ENCODE results near the gene PPM1H.

PPM1H gene

DNA sequence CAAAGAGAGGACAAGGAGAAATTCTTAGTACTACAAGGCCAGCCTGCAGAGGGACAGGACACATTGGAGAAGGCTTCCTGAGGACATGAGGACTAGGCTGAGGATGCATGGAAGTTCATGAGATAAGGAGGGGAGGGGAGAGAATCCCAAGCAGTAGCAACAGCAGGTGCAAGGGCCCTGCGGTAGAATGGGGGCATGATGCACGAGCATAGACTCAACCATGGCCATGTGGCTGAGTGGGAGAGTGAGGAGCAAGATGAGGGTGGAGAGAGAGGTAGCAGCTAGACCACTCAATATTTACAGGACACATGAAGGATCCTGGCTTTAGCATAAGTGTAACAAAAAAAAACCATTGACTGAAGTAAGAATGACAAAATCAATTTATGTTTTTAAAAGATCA lies 128.1 kb downstream of the PPM1H start:
- DNase-seq (ENCODE audit: low read depth), result no peak
- TF ChIP-seq, protein P1, sequence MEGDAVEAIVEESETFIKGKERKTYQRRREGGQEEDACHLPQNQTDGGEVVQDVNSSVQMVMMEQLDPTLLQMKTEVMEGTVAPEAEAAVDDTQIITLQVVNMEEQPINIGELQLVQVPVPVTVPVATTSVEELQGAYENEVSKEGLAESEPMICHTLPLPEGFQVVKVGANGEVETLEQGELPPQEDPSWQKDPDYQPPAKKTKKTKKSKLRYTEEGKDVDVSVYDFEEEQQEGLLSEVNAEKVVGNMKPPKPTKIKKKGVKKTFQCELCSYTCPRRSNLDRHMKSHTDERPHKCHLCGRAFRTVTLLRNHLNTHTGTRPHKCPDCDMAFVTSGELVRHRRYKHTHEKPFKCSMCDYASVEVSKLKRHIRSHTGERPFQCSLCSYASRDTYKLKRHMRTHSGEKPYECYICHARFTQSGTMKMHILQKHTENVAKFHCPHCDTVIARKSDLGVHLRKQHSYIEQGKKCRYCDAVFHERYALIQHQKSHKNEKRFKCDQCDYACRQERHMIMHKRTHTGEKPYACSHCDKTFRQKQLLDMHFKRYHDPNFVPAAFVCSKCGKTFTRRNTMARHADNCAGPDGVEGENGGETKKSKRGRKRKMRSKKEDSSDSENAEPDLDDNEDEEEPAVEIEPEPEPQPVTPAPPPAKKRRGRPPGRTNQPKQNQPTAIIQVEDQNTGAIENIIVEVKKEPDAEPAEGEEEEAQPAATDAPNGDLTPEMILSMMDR (IDR thresholded peaks at IDR 0.05; ENCODE audit: low read depth, low read length), result no peak
- TF ChIP-seq MYC (IDR thresholded peaks at IDR 0.05; ENCODE audit: low read depth, low read length), result no peak
- TF ChIP-seq MAX (IDR thresholded peaks at IDR 0.05; ENCODE audit: low read depth, low read length), result no peak
- H3K4me3 ChIP-seq (ENCODE audit: low read depth, low read length), result no peak overlapping the region

DNA sequence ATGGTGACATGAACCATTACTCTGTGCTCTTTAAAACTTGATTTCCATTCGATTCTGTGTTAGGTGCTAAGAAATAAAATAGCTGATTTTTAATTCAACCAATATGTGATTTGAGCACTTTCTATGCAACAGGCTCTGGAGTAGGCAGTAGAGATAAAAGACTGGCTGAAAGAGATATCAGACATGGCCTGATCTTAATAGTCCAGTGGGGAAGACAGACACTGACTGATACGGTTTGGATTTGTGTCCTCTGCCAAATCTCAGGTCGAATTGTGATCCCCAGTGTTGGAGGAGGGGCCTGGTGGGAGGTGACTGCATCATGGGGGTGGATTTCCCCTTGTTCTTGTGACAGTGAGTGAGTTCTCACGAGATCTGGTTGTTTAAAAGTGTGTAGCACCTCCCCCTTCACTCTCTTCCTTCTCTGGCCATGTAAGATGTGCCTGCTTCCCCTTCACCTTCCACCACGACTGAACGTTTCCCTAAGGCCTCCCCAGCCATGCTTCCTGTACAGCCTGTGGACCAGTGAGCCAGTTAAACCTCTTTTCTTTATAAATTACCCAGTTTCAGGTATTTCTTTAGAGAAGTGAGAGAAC lies 128.6 kb downstream of the PPM1H start:
- H3K4me3 ChIP-seq (ENCODE audit: low read depth, low read length), result no peak overlapping the region
- TF ChIP-seq MAX (IDR thresholded peaks at IDR 0.05; ENCODE audit: low read depth, low read length), result no peak
- TF ChIP-seq MYC (IDR thresholded peaks at IDR 0.05; ENCODE audit: low read depth, low read length), result no peak
- TF ChIP-seq, protein P1 (IDR thresholded peaks at IDR 0.05; ENCODE audit: low read depth, low read length), result no peak
- TF ChIP-seq POLR2A (IDR thresholded peaks at IDR 0.05; ENCODE audit: extremely low read depth, insufficient read length), result no peak
- DNase-seq (ENCODE audit: low read depth), result no peak

- TF ChIP-seq MAX (IDR thresholded peaks at IDR 0.05; ENCODE audit: low read depth, low read length), result no peak
- no peak for TF ChIP-seq POLR2A (IDR thresholded peaks at IDR 0.05; ENCODE audit: extremely low read depth, insufficient read length)
- TF ChIP-seq, protein P1 (IDR thresholded peaks at IDR 0.05; ENCODE audit: low read depth, low read length), result no peak
- TF ChIP-seq MYC (IDR thresholded peaks at IDR 0.05; ENCODE audit: low read depth, low read length), result no peak
- no peak for DNase-seq (ENCODE audit: low read depth)
- H3K4me3 ChIP-seq (ENCODE audit: low read depth, low read length), result no peak overlapping the region
Measured at GRCh38 chr12:62805517-62805916, 129.4 kb downstream of the PPM1H start.

GRCh38 chr12:62803756-62804155 lies 131.2 kb downstream of the PPM1H start:
- DNase-seq (ENCODE audit: low read depth), result no peak
- no peak overlapping the region for H3K4me3 ChIP-seq (ENCODE audit: low read depth, low read length)
- TF ChIP-seq POLR2A (IDR thresholded peaks at IDR 0.05; ENCODE audit: extremely low read depth, insufficient read length) (no peak), MYC (IDR thresholded peaks at IDR 0.05; ENCODE audit: low read depth, low read length) (no peak), MAX (IDR thresholded peaks at IDR 0.05; ENCODE audit: low read depth, low read length) (no peak)
- TF ChIP-seq, protein P1 (IDR thresholded peaks at IDR 0.05; ENCODE audit: low read depth, low read length), result no peak

GRCh38 chr12:62802984-62803383 lies 132.0 kb downstream of the PPM1H start:
- no peak for TF ChIP-seq MYC (IDR thresholded peaks at IDR 0.05; ENCODE audit: low read depth, low read length)
- TF ChIP-seq, protein P1 (IDR thresholded peaks at IDR 0.05; ENCODE audit: low read depth, low read length), result no peak
- TF ChIP-seq POLR2A (IDR thresholded peaks at IDR 0.05; ENCODE audit: extremely low read depth, insufficient read length), result no peak
- TF ChIP-seq MAX (IDR thresholded peaks at IDR 0.05; ENCODE audit: low read depth, low read length), result no peak
- no peak for DNase-seq (ENCODE audit: low read depth)
- H3K4me3 ChIP-seq (ENCODE audit: low read depth, low read length), result no peak overlapping the region
